Psoas muscle (tissue), 8 donors: ENCODE measurements around the gene CCL20. TPM values are rescaled to one million over a fixed set of nuclear protein-coding genes. Genes with fewer than 3 reads are reported as not detected.

Experiments used
- ATAC-seq, 4 donors: fragments of 200-7000 bp; cut with Tn5 transposase; one replicate each; pipeline ENCODE4 v1.9.1; 2020; ENCODE audit warnings: moderate library complexity in 3 of 4, mild to moderate bottlenecking in 2 of 4
- DNase-seq, 2 donors: peaks; one replicate each; pipeline ENCODE4 v3.0.0-alpha.2; 2020
- H3K27ac ChIP-seq: fragments of 200-600 bp; one replicate; pipeline ENCODE4 v1.8.0; 2022
- H3K27me3 ChIP-seq, 3 donors: fragments of 200-600 bp in 1 of 3; one replicate each; pipeline versions ENCODE4 v1.6.1 to v1.8.0; 2013 to 2022; ENCODE audit warnings: low read length in 2 of 3, mild to moderate bottlenecking in 2 of 3, moderate library complexity in 1 of 3; ENCODE audit not compliant: insufficient read depth in 3 of 3
- H3K36me3 ChIP-seq, 2 donors: fragments of 200-600 bp in 1 of 2; one replicate each; pipeline versions ENCODE4 v1.6.1 to v1.8.0; 2013 to 2022; ENCODE audit warnings: low read depth in 1 of 2, mild to moderate bottlenecking in 1 of 2, moderate library complexity in 1 of 2; ENCODE audit not compliant: insufficient read depth in 1 of 2
- H3K4me1 ChIP-seq: fragments of 200-600 bp; one replicate; pipeline ENCODE4 v1.8.0; 2022
- H3K4me3 ChIP-seq: fragments of 200-600 bp; one replicate; pipeline ENCODE4 v1.8.0; 2022; ENCODE audit warnings: mild to moderate bottlenecking
- H3K9me3 ChIP-seq: fragments of 200-600 bp; one replicate; pipeline ENCODE4 v1.8.0; 2022
- WGBS, 3 donors: extraction: QIAGEN DNeasy Blood & Tissue Kit; methylation state at CpG; one replicate each; pipeline versions ENCODE4 v1.1.6 to v1.1.7; 2013; 5-methylcytosine and 5-hydroxymethylcytosine counted together
- intact Hi-C, 2 donors: fragments of 100-400 bp; cut with DNase I; formaldehyde crosslinking; loops; one replicate each; pipeline versions ENCODE4 v1.11.0 to v1.14.2; 2022
- polyA plus RNA-seq, 3 donors: library from polyadenylated mRNA; stranded (reverse); fragments of 200-250 nt; gene quantifications; one replicate each; pipeline ENCODE4 v1.2.3, GENCODE V29; 2013
- total RNA-seq, 4 donors: library from RNA; stranded (reverse); fragmentation: NEBNext Ultra II Directional in 2 of 4; extraction: Animal tissue kit (Norgen Biotek cat#: 25700) in 2 of 4; gene quantifications; one replicate each; pipeline versions ENCODE4 v1.2.1 to v1.2.4, GENCODE V29; 2021 to 2023
- TF ChIP-seq, protein P1 (sequence below): fragments of 200-600 bp; IDR thresholded peaks from one replicate; pipeline ENCODE4 v1.8.0; 2022; ENCODE audit warnings: antibody characterized with exemption
- donor health status: healthy with polysubstance abuse.
- donor health status: DM: no; HTN: no; CAD: no; lungs with moderate emphysema.
- donor health status: Bipolar disorder and iron deficiency.
- donor health status: healthy.
- donor health status: DM: yes; HTN: yes; CAD: no.
- donor health status: DM: no; HTN: no; CAD: no.
- donor health status: DM: no; HTN: no; CAD: no.
- donor health status: DM: yes; HTN: yes; CAD: no.

The CCL20 gene
- total and polyA plus RNA-seq, 7 donors, result 0.18 to 0.92 (median 0.48) TPM; not detected in 3

GRCh38 chr2:227824711-227825110 lies 11.1 kb downstream of the CCL20 start:
- WGBS, 3 donors, result 91 to 92% (median 92%) methylated on average over 7 of the region's 7 CpGs
- ATAC-seq (no peak), DNase-seq (no peak)
- TF ChIP-seq, protein P1, sequence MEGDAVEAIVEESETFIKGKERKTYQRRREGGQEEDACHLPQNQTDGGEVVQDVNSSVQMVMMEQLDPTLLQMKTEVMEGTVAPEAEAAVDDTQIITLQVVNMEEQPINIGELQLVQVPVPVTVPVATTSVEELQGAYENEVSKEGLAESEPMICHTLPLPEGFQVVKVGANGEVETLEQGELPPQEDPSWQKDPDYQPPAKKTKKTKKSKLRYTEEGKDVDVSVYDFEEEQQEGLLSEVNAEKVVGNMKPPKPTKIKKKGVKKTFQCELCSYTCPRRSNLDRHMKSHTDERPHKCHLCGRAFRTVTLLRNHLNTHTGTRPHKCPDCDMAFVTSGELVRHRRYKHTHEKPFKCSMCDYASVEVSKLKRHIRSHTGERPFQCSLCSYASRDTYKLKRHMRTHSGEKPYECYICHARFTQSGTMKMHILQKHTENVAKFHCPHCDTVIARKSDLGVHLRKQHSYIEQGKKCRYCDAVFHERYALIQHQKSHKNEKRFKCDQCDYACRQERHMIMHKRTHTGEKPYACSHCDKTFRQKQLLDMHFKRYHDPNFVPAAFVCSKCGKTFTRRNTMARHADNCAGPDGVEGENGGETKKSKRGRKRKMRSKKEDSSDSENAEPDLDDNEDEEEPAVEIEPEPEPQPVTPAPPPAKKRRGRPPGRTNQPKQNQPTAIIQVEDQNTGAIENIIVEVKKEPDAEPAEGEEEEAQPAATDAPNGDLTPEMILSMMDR, result no peak
- Histone ChIP-seq H3K27ac (no peak overlapping the region), H3K36me3 (no peaks in the 10 kb centered on the region), H3K4me3 (no peak overlapping the region), H3K9me3 (no peaks in the 10 kb centered on the region), H3K4me1 (no peaks in the 10 kb centered on the region), H3K27me3 (no peaks in the 10 kb centered on the region)
- intact Hi-C loops, result no loop called here

DNA sequence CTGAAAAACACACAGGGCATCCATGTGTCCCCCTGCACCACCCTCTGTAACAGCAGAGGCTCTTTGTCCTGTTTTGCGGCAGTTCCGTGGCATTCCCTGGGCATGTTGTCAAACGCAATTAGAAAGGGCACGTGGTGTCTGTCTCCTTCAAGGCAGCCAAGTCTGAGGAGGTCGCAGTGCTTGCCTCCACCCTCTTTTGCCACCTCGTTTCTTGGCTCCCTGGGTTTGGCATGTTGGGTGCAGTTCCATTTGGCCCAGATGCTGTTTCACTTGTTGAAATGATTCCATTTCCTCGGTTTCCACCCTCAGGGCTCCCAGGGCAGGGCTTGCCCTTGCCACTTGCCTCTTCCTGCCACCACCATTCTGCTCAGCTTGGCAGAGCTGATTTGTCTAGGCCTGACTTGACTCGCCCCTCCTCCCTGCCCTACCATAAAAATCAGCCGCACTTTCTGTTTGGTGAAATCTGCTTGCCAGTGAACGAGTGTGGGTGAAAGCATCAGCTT lies 12.4 kb downstream of the CCL20 start:
- intact Hi-C loops, result no loop called here

GRCh38 chr2:227826563-227826962 lies 12.9 kb downstream of the CCL20 start:
- TF ChIP-seq, protein P1, result no peak
- H3K9me3 ChIP-seq, result no peaks in the 10 kb centered on the region
- DNase-seq (no peak), ATAC-seq (no peak)
- H3K4me3 ChIP-seq, result no peak overlapping the region
- H3K27me3 ChIP-seq, result no peaks in the 10 kb centered on the region
- H3K4me1 ChIP-seq, result no peaks in the 10 kb centered on the region
- H3K36me3 ChIP-seq, result no peaks in the 10 kb centered on the region
- intact Hi-C loops, result no loop called here
- H3K27ac ChIP-seq, result no peak overlapping the region
- WGBS, 3 donors, result 17 to 65% (median 23%) methylated on average over 2 of the region's 2 CpGs

More for the DNA sequence above, 12.4 kb downstream of the CCL20 start:
- WGBS, 3 donors, result 31 to 50% (median 38%) methylated on average over 10 of the region's 10 CpGs
- H3K9me3 ChIP-seq, result no peaks in the 10 kb centered on the region
- no peak overlapping the region for H3K4me3 ChIP-seq
- DNase-seq (no peak), ATAC-seq (no peak)
- no peaks in the 10 kb centered on the region for H3K36me3 ChIP-seq
- no peaks in the 10 kb centered on the region for H3K27me3 ChIP-seq
- H3K4me1 ChIP-seq, result no peaks in the 10 kb centered on the region
- TF ChIP-seq, protein P1, result no peak
- H3K27ac ChIP-seq, result no peak overlapping the region

DNA sequence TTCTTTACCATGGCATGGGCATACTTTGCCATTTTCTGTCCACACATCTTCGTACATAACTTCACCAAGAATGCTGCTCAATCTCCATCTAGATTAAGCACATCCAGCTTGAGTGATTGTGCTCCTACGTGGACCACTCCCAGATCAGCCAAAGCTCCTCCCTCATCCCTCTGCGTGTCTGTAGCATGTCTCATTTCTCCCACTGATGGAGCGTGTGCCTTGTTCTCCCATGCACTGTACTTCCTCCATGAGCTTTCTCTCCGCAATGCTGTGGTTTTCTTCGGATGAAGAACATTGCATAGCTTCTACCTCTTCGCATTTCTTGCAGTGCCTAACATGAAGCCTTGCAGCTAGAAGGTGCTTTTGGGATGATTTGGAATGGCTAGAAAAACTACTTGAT lies 13.5 kb downstream of the CCL20 start:
- H3K27me3 ChIP-seq, result no peaks in the 10 kb centered on the region
- no peak overlapping the region for H3K27ac ChIP-seq
- TF ChIP-seq, protein P1, result no peak
- H3K36me3 ChIP-seq, result no peaks in the 10 kb centered on the region
- no peaks in the 10 kb centered on the region for H3K9me3 ChIP-seq
- DNase-seq (no peak), ATAC-seq (no peak)
- H3K4me1 ChIP-seq, result no peaks in the 10 kb centered on the region
- intact Hi-C loops, result no loop called here
- WGBS, 3 donors, result 83 to 86% (median 84%) methylated on average over 7 of the region's 7 CpGs
- no peak overlapping the region for H3K4me3 ChIP-seq

GRCh38 chr2:227828477-227828912 lies 14.9 kb downstream of the CCL20 start:
- DNase-seq (no peak), ATAC-seq (no peak)
- no peaks in the 10 kb centered on the region for H3K4me1 ChIP-seq
- TF ChIP-seq, protein P1, result no peak
- H3K36me3 ChIP-seq, result no peaks in the 10 kb centered on the region
- intact Hi-C loops, result no loop called here
- H3K4me3 ChIP-seq, result no peak overlapping the region
- no peaks in the 10 kb centered on the region for H3K9me3 ChIP-seq
- H3K27ac ChIP-seq, result no peak overlapping the region
- H3K27me3 ChIP-seq, result no peaks in the 10 kb centered on the region
